Bronchial epithelial cell (primary cell): Measurements from ENCODE around the gene DOK6. TPM values are rescaled to one million over a fixed set of nuclear protein-coding genes. Genes with fewer than 3 reads are reported as not detected.

Experiments used
- DNase-seq: peaks from one replicate; pipeline ENCODE4 v3.0.0-alpha.2; 2010; ENCODE audit warnings: low read depth
- FAIRE-seq: peaks from 2 replicates; lab custom pipeline; 2011; peaks lifted over from hg19 to GRCh38; lab: Jason Lieb, UNC
- H3K27me3 ChIP-seq: 2 replicates; pipeline ENCODE4 v1.5.1; 2011; ENCODE audit warnings: low read length; ENCODE audit not compliant: control insufficient read depth, insufficient read depth
- H3K36me3 ChIP-seq: 2 replicates; pipeline ENCODE4 v1.5.1; 2011; ENCODE audit warnings: low read length; ENCODE audit not compliant: control insufficient read depth, insufficient read depth
- H3K4me3 ChIP-seq: 2 replicates; pipeline ENCODE4 v1.5.1; 2011; ENCODE audit warnings: mild to moderate bottlenecking, low read depth, low read length, control low read depth
- total RNA-seq: library from RNA; depleted of rRNA; stranded (reverse); fragments of >200 nt; gene quantifications from 2 replicates; pipeline ENCODE4 v1.2.1, GENCODE V29; 2014
- TF ChIP-seq, protein P1 (sequence below): IDR thresholded peaks from 2 replicates; pipeline ENCODE4 v1.5.1; 2011; ENCODE audit warnings: mild to moderate bottlenecking, moderate library complexity, low read length, control low read depth, inconsistent platforms; ENCODE audit not compliant: insufficient read depth, severe bottlenecking

Gene DOK6
- total RNA-seq, 1 donor from 2014 or later: not detected

DNA sequence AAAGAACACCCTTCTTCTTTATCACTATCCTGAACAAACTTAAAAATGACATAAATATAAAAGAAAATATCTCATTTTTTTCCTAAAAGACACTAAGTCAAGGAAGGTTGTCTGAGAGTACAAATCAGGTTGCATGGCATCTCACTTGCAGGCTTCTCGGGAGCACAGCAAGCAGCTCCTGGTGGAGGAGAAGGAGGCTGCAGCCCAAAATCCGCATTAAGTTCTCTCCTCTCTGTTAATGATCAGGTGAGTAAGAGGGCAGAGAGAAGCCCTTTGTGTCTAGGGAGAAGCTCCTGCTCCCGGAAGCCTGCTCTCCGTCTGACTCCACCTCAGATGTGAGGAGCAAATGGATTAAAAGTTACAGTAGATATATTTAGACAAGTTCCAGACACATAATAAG is 35.0 kb upstream of the DOK6 start:
- FAIRE-seq: no peak
- Histone ChIP-seq H3K36me3 (no peaks in the 10 kb centered on the region), H3K4me3 (no peak overlapping the region), H3K27me3 (no peaks in the 10 kb centered on the region)
- no peak for DNase-seq
- TF ChIP-seq, protein P1, sequence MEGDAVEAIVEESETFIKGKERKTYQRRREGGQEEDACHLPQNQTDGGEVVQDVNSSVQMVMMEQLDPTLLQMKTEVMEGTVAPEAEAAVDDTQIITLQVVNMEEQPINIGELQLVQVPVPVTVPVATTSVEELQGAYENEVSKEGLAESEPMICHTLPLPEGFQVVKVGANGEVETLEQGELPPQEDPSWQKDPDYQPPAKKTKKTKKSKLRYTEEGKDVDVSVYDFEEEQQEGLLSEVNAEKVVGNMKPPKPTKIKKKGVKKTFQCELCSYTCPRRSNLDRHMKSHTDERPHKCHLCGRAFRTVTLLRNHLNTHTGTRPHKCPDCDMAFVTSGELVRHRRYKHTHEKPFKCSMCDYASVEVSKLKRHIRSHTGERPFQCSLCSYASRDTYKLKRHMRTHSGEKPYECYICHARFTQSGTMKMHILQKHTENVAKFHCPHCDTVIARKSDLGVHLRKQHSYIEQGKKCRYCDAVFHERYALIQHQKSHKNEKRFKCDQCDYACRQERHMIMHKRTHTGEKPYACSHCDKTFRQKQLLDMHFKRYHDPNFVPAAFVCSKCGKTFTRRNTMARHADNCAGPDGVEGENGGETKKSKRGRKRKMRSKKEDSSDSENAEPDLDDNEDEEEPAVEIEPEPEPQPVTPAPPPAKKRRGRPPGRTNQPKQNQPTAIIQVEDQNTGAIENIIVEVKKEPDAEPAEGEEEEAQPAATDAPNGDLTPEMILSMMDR: no peak

DNA sequence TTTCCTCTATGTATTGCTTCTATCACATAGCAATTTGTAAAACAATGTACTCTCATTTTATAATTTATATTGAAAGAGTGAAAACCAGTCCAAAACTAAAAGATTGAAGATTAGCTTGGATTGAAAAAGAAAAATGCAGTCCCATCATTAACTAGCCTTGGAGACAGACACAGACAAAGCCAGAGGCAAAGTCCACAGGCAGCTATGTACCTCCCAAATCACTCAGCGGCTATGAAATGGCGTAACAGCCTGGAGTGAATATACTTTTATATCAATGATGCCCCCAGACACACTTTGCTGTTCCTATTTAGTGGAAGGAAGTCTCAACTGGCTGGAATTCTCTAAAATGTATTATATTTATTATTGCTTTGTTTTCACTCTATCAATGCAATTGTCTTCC is 33.6 kb upstream of the DOK6 start:
- no peak for FAIRE-seq
- TF ChIP-seq, protein P1: no peak
- no peaks in the 10 kb centered on the region for H3K27me3 ChIP-seq
- no peaks in the 10 kb centered on the region for H3K36me3 ChIP-seq
- no peak overlapping the region for H3K4me3 ChIP-seq
- no peak for DNase-seq

DNA sequence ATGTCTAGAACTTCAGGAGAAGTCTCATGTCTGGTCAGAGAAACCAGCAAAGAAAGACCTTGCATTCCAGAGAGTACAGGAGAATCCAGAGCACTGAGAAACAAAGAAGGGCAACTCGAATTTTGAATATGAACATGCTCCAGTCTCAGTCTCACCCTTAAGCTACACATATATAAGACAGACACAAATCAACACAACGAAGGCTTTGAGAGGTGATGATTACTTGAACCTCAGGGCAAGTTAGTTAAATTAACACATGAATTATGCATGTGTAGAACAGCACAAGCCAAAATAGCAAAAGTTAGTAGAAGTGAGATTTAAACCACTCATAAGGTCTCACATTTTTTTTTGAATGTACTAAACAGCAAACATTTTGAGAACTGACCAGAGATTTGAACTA is 29.0 kb upstream of the DOK6 start:
- no peak for FAIRE-seq
- Histone ChIP-seq H3K36me3 (no peaks in the 10 kb centered on the region), H3K4me3 (no peak overlapping the region), H3K27me3 (no peaks in the 10 kb centered on the region)
- TF ChIP-seq, protein P1: no peak
- DNase-seq: no peak

DNA sequence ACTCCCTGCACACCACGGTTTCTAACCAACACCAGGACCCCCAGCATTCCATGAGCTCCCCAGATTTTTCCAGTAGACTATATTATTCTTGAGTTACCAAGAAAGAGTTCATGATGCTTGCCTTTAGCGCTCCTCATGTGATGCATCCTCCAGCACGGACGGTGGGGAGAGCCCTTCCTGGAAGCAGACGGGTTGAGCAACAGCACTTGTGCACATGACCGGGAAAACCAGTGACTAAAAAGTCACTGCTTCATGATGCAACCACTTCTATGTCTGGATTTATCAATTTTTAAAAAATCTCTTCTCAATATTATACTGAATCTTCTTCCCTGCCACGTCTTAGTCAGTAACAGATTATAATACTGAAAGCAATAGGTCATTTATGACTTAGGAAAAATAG is 20.4 kb upstream of the DOK6 start:
- FAIRE-seq (no peak), DNase-seq (no peak)
- no peaks in the 10 kb centered on the region for H3K27me3 ChIP-seq
- TF ChIP-seq, protein P1: no peak
- no peak overlapping the region for H3K4me3 ChIP-seq
- H3K36me3 ChIP-seq: no peaks in the 10 kb centered on the region

DNA sequence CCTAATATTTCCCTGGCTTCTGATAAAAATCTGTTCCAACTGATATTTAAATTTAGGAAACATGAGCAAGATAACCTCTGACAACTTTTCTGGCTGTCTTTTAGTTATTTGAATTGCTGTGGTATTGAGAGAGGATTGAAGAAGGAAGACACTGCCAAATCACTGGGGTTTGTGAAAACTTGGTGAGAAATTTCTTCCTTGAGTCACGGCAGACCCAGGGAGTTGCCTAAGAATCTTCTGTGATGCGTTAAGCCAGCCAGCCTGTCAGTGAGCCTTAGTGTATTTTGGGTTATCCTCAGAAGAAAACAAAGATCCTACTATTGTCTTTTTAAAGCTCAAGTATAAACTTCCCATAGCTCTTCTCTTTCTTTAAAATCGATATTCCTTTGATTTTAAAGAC is 17.5 kb upstream of the DOK6 start:
- no peak for FAIRE-seq
- Histone ChIP-seq H3K36me3 (no peaks in the 10 kb centered on the region), H3K4me3 (no peak overlapping the region), H3K27me3 (no peaks in the 10 kb centered on the region)
- TF ChIP-seq, protein P1: no peak
- no peak for DNase-seq

DNA sequence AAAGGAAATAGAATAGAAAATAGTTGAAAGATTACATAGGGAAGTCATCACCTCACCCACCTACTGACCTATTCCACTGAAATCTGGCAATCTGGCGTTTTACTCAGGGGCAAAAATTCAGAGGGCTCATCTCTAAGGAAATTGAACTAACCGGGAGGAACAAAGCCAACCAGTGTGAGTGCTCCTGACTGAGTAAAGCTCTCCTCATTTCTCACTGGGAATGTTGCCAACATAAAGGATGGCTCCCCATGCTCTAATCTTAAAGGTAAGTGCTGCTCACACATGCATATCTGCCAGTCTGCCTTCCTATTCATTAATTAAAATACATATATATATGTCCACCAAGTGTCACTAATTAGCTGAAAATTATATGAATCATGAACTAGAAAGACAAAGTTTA is 13.5 kb upstream of the DOK6 start:
- H3K36me3 ChIP-seq: no peaks in the 10 kb centered on the region
- TF ChIP-seq, protein P1: no peak
- no peak overlapping the region for H3K4me3 ChIP-seq
- FAIRE-seq: no peak
- DNase-seq: no peak
- H3K27me3 ChIP-seq: no peaks in the 10 kb centered on the region
